ENCODE data around the gene DGCR8. TPM values are rescaled to one million over a fixed set of nuclear protein-coding genes. Genes with fewer than 3 reads are reported as not detected.

DGCR8 gene
- total and polyA plus RNA-seq, 4 donors: 13.2 to 38.4 (median 26.2) TPM

GRCh38 chr22:20038574-20038973 lies 41.5 kb upstream of the DGCR8 start:
- no peak overlapping the region for H3K4me3 ChIP-seq
- no peaks in the 10 kb centered on the region for H3K27me3 ChIP-seq (ENCODE audit: control insufficient read depth in 3 of 3, insufficient read depth in 3 of 3, low read length in 2 of 3)
- no peak for ATAC-seq (ENCODE audit: insufficient read depth, low FRiP score)
- no peak overlapping the region for H3K27ac ChIP-seq (ENCODE audit: low read depth in 1 of 2, low read length in 1 of 2)
- peaks cover 0 to 2% (median 0%) of the 10 kb centered on the region in 4 donors for H3K9me3 ChIP-seq (ENCODE audit: control insufficient read depth in 4 of 4, insufficient read depth in 3 of 4, low read length in 3 of 4)
- peaks cover 0 to 35% (median 5%) of the 10 kb centered on the region in 4 donors for H3K36me3 ChIP-seq (ENCODE audit: control insufficient read depth in 4 of 4, insufficient read depth in 4 of 4, low read length in 4 of 4)
- DNase-seq: no peak
- H3K9ac ChIP-seq (ENCODE audit: insufficient read depth in 1 of 2, low read length in 2 of 2): no peak overlapping the region
- WGBS, 2 donors: 92 to 95% methylated on average over 7 of the region's 7 CpGs
- no peaks in the 10 kb centered on the region for H3K4me1 ChIP-seq (ENCODE audit: control insufficient read depth in 5 of 5, insufficient read depth in 5 of 5, low read length in 5 of 5)
- TF ChIP-seq CTCF (IDR thresholded peaks at IDR 0.05; ENCODE audit: control extremely low read depth, extremely low read depth): no peak

GRCh38 chr22:20039683-20040325 lies 40.2 kb upstream of the DGCR8 start:
- DNase-seq (no peak), ATAC-seq (ENCODE audit: insufficient read depth, low FRiP score) (no peak)
- H3K4me3 ChIP-seq: no peak overlapping the region
- WGBS, 2 donors: 94% methylated on average over 9 of the region's 9 CpGs
- H3K9ac ChIP-seq (ENCODE audit: insufficient read depth in 1 of 2, low read length in 2 of 2): no peak overlapping the region
- no peaks in the 10 kb centered on the region for H3K27me3 ChIP-seq (ENCODE audit: control insufficient read depth in 3 of 3, insufficient read depth in 3 of 3, low read length in 2 of 3)
- no peak overlapping the region for H3K27ac ChIP-seq (ENCODE audit: low read depth in 1 of 2, low read length in 1 of 2)
- no peak for TF ChIP-seq CTCF (IDR thresholded peaks at IDR 0.05; ENCODE audit: control extremely low read depth, extremely low read depth)
- peaks cover 0 to 2% (median 0%) of the 10 kb centered on the region in 4 donors for H3K9me3 ChIP-seq (ENCODE audit: control insufficient read depth in 4 of 4, insufficient read depth in 3 of 4, low read length in 3 of 4)
- H3K4me1 ChIP-seq (ENCODE audit: control insufficient read depth in 5 of 5, insufficient read depth in 5 of 5, low read length in 5 of 5): no peaks in the 10 kb centered on the region
- H3K36me3 ChIP-seq (ENCODE audit: control insufficient read depth in 4 of 4, insufficient read depth in 4 of 4, low read length in 4 of 4): peaks cover 0 to 44% (median 5%) of the 10 kb centered on the region in 4 donors

GRCh38 chr22:20040327-20041200 lies 39.5 kb upstream of the DGCR8 start:
- Histone ChIP-seq H3K4me1 (ENCODE audit: control insufficient read depth in 5 of 5, insufficient read depth in 5 of 5, low read length in 5 of 5) (no peaks in the 10 kb centered on the region), H3K36me3 (ENCODE audit: control insufficient read depth in 4 of 4, insufficient read depth in 4 of 4, low read length in 4 of 4) (peaks cover 0 to 45% (median 5%) of the 10 kb centered on the region in 4 donors), H3K27me3 (ENCODE audit: control insufficient read depth in 3 of 3, insufficient read depth in 3 of 3, low read length in 2 of 3) (no peaks in the 10 kb centered on the region), H3K4me3 (no peak overlapping the region), H3K27ac (ENCODE audit: low read depth in 1 of 2, low read length in 1 of 2) (no peak overlapping the region), H3K9me3 (ENCODE audit: control insufficient read depth in 4 of 4, insufficient read depth in 3 of 4, low read length in 3 of 4) (no peaks in the 10 kb centered on the region), H3K9ac (ENCODE audit: insufficient read depth in 1 of 2, low read length in 2 of 2) (no peak overlapping the region)
- DNase-seq (no peak), ATAC-seq (ENCODE audit: insufficient read depth, low FRiP score) (no peak)
- TF ChIP-seq CTCF (IDR thresholded peaks at IDR 0.05; ENCODE audit: control extremely low read depth, extremely low read depth): no peak
- WGBS, 2 donors: 96 to 97% methylated on average over 7 of the region's 7 CpGs

All from lung (tissue), 12 donors.